Fibroblast of villous mesenchyme (primary cell): Measurements from ENCODE around the gene NDUFA11. TPM values are rescaled to one million over a fixed set of nuclear protein-coding genes. Genes with fewer than 3 reads are reported as not detected.

Experiments
- DNase-seq: peaks from one replicate; pipeline ENCODE4 v3.0.0-alpha.2; 2010; ENCODE audit warnings: low read depth
- H3K4me3 ChIP-seq: 2 replicates; pipeline ENCODE4 v1.5.1; 2011; ENCODE audit warnings: low read depth, mild to moderate bottlenecking, low read length
- total RNA-seq: library from RNA; depleted of rRNA; stranded (reverse); fragments of >200 nt; gene quantifications from 2 replicates; pipeline ENCODE4 v1.2.3, GENCODE V29; 2012
- TF ChIP-seq, protein P1 (sequence below): IDR thresholded peaks from 2 replicates; pipeline ENCODE4 v1.5.1; 2012; ENCODE audit warnings: low read depth, mild to moderate bottlenecking, low read length; ENCODE audit not compliant: insufficient read depth

Gene NDUFA11
- total RNA-seq, 1 donor: 257 TPM

DNA sequence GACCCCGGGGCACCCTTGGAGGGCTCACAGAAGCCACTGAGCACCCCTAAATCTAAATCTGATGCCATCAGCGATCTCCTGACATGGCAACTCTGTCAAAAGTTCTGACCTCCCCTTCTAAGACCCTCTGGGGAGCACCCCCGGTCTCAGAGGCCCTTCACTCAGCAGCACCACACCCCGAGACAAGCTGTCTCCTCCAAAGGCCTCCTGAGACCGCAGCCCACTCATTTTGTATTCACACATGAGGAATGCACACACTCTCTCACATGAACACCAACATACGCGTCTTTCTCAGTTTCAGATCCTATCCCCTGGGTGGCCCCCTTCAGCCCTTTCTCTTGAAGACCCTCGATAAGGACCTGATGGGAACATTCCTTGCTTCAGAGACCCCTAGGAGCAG, 2.6 kb downstream of the NDUFA11 start:
- no peak overlapping the region for H3K4me3 ChIP-seq
- DNase-seq: no peak
- TF ChIP-seq, protein P1, sequence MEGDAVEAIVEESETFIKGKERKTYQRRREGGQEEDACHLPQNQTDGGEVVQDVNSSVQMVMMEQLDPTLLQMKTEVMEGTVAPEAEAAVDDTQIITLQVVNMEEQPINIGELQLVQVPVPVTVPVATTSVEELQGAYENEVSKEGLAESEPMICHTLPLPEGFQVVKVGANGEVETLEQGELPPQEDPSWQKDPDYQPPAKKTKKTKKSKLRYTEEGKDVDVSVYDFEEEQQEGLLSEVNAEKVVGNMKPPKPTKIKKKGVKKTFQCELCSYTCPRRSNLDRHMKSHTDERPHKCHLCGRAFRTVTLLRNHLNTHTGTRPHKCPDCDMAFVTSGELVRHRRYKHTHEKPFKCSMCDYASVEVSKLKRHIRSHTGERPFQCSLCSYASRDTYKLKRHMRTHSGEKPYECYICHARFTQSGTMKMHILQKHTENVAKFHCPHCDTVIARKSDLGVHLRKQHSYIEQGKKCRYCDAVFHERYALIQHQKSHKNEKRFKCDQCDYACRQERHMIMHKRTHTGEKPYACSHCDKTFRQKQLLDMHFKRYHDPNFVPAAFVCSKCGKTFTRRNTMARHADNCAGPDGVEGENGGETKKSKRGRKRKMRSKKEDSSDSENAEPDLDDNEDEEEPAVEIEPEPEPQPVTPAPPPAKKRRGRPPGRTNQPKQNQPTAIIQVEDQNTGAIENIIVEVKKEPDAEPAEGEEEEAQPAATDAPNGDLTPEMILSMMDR: no peak

DNA sequence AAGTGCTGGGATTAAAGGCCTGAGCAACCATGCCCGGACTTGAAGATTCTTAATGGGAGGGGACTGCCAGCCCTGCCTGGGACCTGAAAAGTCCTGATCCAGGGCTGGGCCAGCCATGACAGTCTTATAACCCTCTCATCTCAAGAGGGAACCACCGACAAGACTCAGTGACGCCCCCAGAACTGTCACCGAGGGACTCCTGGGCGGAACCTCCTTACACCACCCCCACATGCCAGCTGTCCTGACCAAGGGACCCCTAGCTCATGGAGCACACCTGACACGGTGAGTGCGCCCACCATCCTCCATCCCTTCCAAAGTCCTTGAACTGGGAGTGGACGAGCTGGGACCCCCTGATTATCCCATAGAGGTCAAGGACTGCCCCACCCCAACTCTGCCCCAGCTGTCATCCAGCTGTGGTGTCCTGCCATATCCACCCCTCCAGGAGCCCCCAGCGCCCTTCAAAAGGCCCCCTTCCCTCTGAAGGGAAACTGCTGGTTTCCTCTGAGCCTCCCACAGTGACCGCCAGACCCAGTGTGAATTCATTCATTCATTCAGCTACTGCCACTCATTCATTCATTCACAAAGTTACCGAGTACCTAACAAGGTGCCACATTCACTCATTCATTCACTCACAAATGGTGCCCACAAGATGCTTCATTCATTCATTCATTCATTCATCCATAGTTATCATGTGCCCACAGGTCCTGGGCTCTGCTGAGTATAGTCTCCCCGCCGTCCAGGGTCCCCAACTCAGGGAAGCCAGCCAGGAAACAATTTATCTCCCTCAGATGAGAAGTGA, 3.7 kb downstream of the NDUFA11 start:
- TF ChIP-seq, protein P1: no peak

DNA sequence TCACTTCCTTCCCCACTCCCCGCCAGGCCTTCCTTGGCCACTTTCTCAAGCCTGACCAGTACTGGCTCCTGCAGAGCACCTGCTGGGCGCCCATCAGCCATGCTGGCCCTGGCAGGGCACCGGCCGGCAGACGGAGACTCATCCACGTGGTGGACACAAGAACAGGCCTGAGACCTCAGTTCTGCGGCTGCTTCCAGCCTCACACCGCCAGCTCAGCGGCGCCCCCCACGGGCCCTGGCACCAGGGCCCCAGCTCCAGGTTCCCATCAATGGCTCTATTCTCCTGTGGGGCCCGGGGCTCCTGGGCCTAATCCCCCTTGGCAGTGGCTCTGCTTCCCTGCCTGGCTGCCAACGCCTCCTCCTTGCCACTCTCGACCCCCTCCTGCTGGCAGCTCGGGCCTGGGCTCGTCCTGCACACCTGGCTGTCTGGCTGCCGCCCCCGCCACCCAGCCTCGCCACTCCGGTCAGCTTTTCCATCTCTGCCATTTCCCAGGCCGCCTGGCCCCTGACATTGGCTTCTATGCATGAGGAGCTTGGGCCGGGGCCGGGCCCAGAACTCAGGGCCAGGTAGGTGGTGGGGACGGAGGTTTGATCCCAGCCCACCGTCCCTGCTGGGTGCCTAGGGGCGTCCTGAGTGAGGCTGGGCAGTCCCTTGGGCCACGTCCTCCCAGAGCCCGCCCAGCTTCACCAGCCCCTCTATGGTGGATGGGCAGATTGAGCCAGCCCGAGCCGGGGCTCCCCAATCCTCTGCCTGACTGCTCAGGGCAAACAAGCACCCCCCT, 6.2 kb downstream of the NDUFA11 start:
- H3K4me3 ChIP-seq: no peak overlapping the region
- TF ChIP-seq, protein P1: no peak
- no peak for DNase-seq

More for the DNA sequence above, 3.7 kb downstream of the NDUFA11 start:
- DNase-seq: no peak
- no peak overlapping the region for H3K4me3 ChIP-seq

GRCh38 chr19:5896365-5897076, 7.1 kb downstream of the NDUFA11 start:
- no peak overlapping the region for H3K4me3 ChIP-seq
- TF ChIP-seq, protein P1: no peak
- no peak for DNase-seq

DNA sequence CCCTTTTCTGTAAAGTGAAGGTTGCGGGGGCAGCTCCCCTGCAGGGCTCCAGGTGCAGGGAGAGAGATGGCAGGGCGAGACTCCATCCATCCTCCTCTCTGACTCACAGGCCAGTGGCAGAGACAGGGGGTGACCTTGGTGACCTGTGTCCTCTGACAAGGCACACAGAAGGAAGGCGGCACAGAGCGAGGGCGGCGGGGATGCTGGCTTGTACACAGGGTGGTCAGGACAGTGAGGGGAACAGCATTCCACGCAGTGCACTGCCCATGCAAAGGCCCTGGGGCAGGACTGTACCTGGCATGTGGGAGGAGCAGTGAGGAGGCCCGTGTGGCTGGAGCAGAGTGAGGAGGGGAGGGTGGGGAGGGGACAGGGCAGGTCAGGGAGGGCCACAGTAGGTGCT, 7.7 kb downstream of the NDUFA11 start:
- TF ChIP-seq, protein P1: no peak
- DNase-seq: no peak
- no peak overlapping the region for H3K4me3 ChIP-seq

DNA sequence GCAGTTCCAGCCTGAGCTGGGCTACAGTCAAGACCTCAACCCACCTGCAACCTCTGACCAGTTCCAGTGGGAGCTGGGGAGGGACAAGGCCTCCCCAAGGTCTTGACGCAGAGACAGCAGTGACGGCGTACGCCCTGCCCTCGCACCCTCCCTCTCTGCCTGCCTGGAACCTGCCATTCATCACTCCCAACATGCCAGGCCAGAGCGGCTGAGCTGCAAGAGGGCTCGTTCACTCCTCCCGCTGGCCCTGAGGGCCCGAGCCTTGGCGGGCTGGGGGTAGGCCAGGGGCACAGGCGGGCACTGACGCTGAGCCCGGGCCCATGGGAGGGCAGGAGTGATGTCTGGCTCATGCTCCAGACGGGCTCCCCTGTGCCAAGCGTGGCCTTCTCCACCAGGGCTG, 8.2 kb downstream of the NDUFA11 start:
- H3K4me3 ChIP-seq: no peak overlapping the region
- no peak for DNase-seq
- TF ChIP-seq, protein P1: no peak
